Choroid plexus epithelial cell (primary cell): ENCODE results near the gene MYO10.
A peak's percentile ranks its signal among the peaks of the same experiment; 100 is the strongest.

Experiments used
- DNase-seq: peaks from one replicate; pipeline ENCODE4 v3.0.0-alpha.2; 2010; ENCODE audit warnings: low read depth
- H3K4me3 ChIP-seq: 2 replicates; pipeline ENCODE4 v1.5.1; 2011; ENCODE audit warnings: low read depth, mild to moderate bottlenecking, control low read depth, low read length, moderate library complexity
- TF ChIP-seq, protein P1 (sequence below): conservative IDR thresholded peaks from 2 replicates; pipeline ENCODE4 v1.5.1; 2011; ENCODE audit warnings: low read depth, mild to moderate bottlenecking, control low read depth, inconsistent platforms, low read length, moderate library complexity

Gene MYO10

DNA sequence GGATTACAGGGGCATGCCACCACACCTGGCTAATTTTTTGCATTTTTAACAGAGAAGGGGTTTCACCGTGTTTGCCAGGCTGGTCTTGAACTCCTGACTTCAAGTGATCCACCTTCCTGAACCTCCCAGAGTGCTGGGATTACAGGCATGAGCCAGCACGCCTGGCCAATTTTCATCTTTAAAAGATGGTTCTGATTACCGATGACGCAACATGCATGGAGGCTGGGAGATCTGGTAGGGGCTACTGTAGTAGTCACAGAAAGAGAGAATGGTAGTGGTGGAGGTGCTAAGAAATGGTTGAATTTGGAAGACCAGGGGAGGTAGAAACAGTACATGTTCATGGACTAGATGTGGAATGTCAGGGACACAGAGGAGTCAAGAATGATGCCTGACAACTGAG lies 296.9 kb downstream of the MYO10 start:
- DNase-seq: no peak
- TF ChIP-seq, protein P1, sequence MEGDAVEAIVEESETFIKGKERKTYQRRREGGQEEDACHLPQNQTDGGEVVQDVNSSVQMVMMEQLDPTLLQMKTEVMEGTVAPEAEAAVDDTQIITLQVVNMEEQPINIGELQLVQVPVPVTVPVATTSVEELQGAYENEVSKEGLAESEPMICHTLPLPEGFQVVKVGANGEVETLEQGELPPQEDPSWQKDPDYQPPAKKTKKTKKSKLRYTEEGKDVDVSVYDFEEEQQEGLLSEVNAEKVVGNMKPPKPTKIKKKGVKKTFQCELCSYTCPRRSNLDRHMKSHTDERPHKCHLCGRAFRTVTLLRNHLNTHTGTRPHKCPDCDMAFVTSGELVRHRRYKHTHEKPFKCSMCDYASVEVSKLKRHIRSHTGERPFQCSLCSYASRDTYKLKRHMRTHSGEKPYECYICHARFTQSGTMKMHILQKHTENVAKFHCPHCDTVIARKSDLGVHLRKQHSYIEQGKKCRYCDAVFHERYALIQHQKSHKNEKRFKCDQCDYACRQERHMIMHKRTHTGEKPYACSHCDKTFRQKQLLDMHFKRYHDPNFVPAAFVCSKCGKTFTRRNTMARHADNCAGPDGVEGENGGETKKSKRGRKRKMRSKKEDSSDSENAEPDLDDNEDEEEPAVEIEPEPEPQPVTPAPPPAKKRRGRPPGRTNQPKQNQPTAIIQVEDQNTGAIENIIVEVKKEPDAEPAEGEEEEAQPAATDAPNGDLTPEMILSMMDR: no peak
- no peak overlapping the region for H3K4me3 ChIP-seq

DNA sequence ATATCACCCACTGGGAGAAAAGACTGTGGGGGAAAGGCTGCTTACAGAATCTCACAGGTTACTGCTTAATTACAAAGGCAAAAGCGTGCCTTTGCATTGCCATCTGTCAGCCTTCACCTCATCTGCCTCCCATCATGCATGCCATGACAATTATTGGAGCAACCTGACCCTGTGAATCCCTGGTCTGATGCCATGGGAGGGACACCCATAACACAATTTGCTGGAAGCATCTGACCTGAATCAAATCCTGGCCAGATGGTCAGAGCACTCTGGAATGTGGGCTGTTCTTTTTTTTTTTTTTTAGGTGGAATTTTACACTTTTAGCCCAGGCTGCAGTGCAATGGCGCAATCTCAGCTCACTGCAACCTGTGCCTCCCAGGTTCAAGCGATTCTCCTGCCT lies 307.7 kb downstream of the MYO10 start:
- DNase-seq: peak; percentile 24
- TF ChIP-seq, protein P1: no peak
- no peak overlapping the region for H3K4me3 ChIP-seq

DNA sequence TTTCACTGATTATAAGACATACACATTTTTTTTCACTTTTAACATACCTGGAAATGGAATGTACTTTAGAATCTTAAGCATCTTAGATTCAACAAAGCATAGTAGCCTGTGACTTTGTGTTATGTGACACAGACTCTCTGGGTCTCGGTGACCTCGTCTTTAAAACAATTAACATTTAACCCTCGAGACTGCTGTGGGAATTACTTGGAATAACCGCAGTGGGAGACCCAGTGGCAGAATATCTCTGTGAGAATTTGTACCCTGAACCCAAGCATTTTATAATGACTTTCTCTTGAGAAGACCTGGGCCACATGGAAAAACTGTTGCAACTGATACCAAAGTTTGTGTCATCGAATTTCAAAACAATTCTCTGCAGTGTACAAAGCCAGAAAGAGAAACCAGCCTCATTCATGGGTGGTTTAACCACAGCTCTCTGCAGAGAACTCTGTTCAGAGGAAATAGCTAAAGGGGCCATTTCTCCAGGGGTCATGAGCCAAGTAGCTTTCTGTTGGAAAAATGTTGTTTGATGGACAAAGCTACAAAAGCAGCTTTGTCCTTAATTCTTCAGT lies 309.3 kb downstream of the MYO10 start:
- TF ChIP-seq, protein P1: no peak
- DNase-seq: peak; percentile 71
- no peak overlapping the region for H3K4me3 ChIP-seq

DNA sequence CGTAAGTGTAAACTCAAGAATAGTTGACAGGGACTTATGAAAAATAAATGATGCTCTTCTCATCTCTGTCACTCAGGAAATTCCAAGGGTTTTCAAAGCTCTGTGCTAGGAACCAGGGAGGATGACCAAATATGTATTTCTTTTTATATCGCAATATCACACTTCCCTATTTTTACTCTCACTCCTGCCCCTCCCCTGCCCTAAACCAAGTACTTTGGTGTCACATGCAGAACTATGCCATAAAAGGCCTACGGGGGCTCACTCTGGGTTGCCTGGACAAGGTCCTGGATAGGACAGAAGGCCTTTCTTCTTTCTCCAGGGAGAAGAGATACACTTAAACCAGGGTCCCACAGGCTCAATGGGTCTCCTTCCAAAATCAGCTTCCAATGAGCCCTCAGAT lies 311.0 kb downstream of the MYO10 start:
- no peak overlapping the region for H3K4me3 ChIP-seq
- no peak for DNase-seq
- TF ChIP-seq, protein P1: no peak

DNA sequence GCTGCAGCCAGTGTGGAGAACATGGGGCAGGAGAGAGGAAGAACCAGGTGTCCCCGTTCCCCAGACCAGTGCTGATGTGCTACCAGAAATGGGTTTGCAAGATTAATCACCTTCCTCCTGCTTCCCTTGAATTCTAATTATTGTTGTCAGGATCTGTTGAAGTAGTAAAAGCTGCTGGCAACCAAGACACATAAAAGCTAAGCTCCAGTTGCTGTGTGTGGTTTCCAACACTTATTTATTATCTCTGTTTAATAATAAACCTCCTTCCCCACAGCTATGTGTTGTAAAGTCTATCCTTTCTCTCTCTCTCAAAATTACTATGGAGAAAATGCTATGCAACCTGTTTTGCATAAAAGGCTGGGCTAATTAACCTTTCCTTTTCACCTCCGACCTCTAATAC lies 317.0 kb downstream of the MYO10 start:
- H3K4me3 ChIP-seq: no peak overlapping the region
- TF ChIP-seq, protein P1: no peak
- DNase-seq: no peak

DNA sequence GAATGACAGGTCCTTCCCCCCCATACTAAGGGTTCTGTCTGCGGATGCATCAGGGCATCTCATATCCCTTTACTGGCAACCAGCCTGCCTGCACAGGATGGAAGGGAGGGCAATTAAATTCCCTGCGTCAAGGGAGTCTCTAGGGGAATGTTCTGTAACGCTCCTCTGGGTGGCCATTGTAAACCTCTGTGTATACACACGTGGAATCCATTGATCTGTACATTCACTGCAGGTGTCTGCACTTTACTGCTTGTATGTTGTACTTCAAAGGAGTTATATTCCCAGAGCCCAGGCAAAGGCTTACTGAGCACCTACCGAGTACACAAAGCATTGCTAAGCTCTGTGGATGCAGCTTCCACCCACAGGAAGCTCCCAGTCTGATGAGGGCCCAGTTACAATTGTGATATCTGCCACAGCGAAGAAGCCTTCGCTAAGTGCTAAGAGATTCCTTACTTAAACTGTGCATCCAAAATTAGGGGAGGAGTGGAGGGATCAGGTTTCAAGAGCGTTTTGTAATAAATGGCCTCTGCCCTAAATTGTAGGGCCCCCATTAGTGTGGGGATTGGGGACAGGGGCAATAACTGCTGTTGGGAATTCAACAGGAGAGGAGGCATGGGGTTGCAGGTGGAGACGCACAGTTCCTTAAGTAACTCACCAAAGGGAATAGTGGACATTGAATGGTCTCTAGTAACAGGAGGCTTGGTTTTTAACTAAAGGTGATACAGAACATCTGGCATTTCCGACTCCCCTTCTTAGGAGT lies 317.8 kb downstream of the MYO10 start:
- DNase-seq: no peak
- H3K4me3 ChIP-seq: no peak overlapping the region
- TF ChIP-seq, protein P1: no peak
